GM13976 (cell line): Measurements from ENCODE around the gene DEFB132.

Experiments
- DNase-seq: peaks from one replicate; pipeline ENCODE4 v3.0.0; 2012; ENCODE audit warnings: low spot score
- CTCF ChIP-seq: IDR thresholded peaks from 2 replicates; pipeline ENCODE4 v1.5.1; 2012; ENCODE audit warnings: borderline replicate concordance, mild to moderate bottlenecking; ENCODE audit not compliant: insufficient read depth; ENCODE audit errors: extremely low read depth, missing control alignments, control extremely low read depth
- in situ Hi-C: fragments of 300-500 bp; cut with MboI; formaldehyde crosslinking; loops from one replicate; pipeline ENCODE4 v1.12.0; 2022; ENCODE audit warnings: low sequenced_read_pairs, mixed read lengths, inconsistent platforms; ENCODE audit not compliant: unreplicated experiment

The DEFB132 gene, protein sequence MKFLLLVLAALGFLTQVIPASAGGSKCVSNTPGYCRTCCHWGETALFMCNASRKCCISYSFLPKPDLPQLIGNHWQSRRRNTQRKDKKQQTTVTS

GRCh38 chr20:257419-257818, at the start of gene DEFB132:
Gene DEFB132 (plus strand): TSS chr20:257724. CDS start chr20:257779, 55 bp downstream.
- no peak for DNase-seq
- in situ Hi-C loops, result no loop called here
- TF ChIP-seq CTCF, result no peak

GRCh38 chr20:208942-209566, 48.5 kb upstream of the DEFB132 start:
- in situ Hi-C loops, result no loop called here
- peak; percentile 40 for DNase-seq
- TF ChIP-seq CTCF, result peak; percentile 43

GRCh38 chr20:210809-211502, 46.6 kb upstream of the DEFB132 start:
- in situ Hi-C loops, result no loop called here
- no peak for TF ChIP-seq CTCF
- DNase-seq, result no peak

DNA sequence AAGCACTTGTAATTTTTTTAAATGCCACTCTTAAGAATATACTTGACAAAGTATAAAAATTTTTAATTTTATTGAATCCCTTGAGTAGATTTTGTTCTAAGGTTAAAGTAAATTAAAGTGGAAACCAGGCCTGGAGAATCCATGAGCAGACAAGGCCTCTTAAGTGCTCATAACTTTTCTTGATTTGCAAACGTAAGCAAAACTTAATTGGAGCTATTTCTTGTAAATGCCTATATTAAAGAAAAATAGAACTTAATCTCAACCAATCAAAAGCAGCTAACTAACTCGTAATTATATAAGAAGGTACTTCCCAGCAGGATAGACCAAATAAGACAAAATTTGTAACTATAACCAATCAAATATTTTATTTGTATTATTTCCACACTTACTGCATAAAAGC, 43.1 kb upstream of the DEFB132 start:
- no peak for DNase-seq
- in situ Hi-C loops, result no loop called here
- no peak for TF ChIP-seq CTCF

- DNase-seq, result no peak
- in situ Hi-C loops, result no loop called here
- no peak for TF ChIP-seq CTCF
Measured at GRCh38 chr20:215796-216195, 41.7 kb upstream of the DEFB132 start.

DNA sequence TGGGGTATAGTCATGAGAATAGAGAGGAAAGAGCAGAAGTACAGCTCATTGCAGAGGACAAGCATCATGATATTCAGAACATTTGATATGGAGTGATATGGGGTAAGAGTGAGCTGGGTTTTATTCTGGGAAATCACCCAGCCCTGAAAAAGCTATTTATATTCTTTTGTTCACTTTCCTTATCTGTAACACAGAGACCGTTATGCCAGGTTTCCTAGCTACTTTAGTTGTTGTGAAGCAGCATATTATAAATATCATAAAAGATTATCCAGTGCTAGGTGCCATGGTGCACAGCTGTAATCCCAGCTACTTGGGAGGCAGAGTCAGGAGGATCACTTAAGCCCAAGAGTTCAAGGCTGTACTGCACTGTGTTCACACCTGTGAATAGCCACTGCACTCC, 40.3 kb upstream of the DEFB132 start:
- in situ Hi-C loops, result no loop called here
- no peak for TF ChIP-seq CTCF
- no peak for DNase-seq
